Panc1 (cell line): Measurements from ENCODE around the gene N4BP3. TPM values are rescaled to one million over a fixed set of nuclear protein-coding genes. Genes with fewer than 3 reads are reported as not detected.

Source experiments
- ATAC-seq: fragments of 200-7000 bp; cut with Tn5 transposase; 2 replicates; pipeline ENCODE4 v1.9.1; 2020; ENCODE audit warnings: mild to moderate bottlenecking, moderate library complexity
- BruUV-seq: library from RNA; stranded (reverse); fragments of 400-500 nt; replicated peaks from 2 replicates; lab custom pipeline; 2021; lab: Mats Ljungman, UMichigan
- CTCF ChIA-PET: fragments of 300-600 bp; sonication (Branson Sonifier 250); formaldehyde crosslinking; loops from one replicate; lab custom pipeline; 2022; ENCODE audit warnings: antibody characterized with exemption; lab: Charles Lee
- POLR2A ChIA-PET: fragments of 300-600 bp; sonication (Branson Sonifier 250); formaldehyde crosslinking; loops from one replicate; lab custom pipeline; 2022; ENCODE audit warnings: antibody characterized with exemption; lab: Charles Lee
- DNase-seq: peaks from one replicate; pipeline ENCODE4 v3.0.0-alpha.2; 2010; ENCODE audit warnings: low read depth, low spot score
- H3K27ac ChIP-seq: 2 replicates; pipeline ENCODE4 v1.5.1; 2011; ENCODE audit warnings: mild to moderate bottlenecking, low read length, inconsistent platforms
- H3K27me3 ChIP-seq: fragments of 200-500 bp; sonication (Bioruptor generic); 2 replicates; pipeline ENCODE4 v1.6.0; 2014; ENCODE audit warnings: low read length, inconsistent platforms; ENCODE audit not compliant: control insufficient read depth, insufficient read depth
- H3K36me3 ChIP-seq: fragments of 200-500 bp; sonication (Bioruptor generic); 2 replicates; pipeline ENCODE4 v1.5.1; 2014; ENCODE audit warnings: inconsistent platforms, mild to moderate bottlenecking, low read length, moderate library complexity; ENCODE audit not compliant: control insufficient read depth, insufficient read depth
- H3K4me1 ChIP-seq: 2 replicates; pipeline ENCODE4 v1.5.1; 2011; ENCODE audit warnings: inconsistent platforms, mild to moderate bottlenecking, low read length, moderate library complexity; ENCODE audit not compliant: control insufficient read depth, insufficient read depth
- H3K4me3 ChIP-seq, 2 experiments: 2 replicates each; pipeline ENCODE4 v1.5.1; 2011 to 2012; ENCODE audit warnings: low read depth in 2 of 2, low read length in 2 of 2, mild to moderate bottlenecking in 2 of 2, inconsistent platforms in 1 of 2, moderate library complexity in 1 of 2
- H3K9me3 ChIP-seq: fragments of 200-500 bp; sonication (Bioruptor generic); 2 replicates; pipeline ENCODE4 v1.5.1; 2014; ENCODE audit warnings: low read depth, mild to moderate bottlenecking, inconsistent platforms, low read length, moderate library complexity; ENCODE audit not compliant: control insufficient read depth, insufficient read depth
- CTCF ChIP-seq: fragments of 450-650 bp; IDR thresholded peaks from 2 replicates; pipeline ENCODE4 v1.5.1; 2017; ENCODE audit warnings: mild to moderate bottlenecking
- POLR2AphosphoS5 ChIP-seq: IDR thresholded peaks from 2 replicates; pipeline ENCODE4 v1.6.1; 2012; ENCODE audit warnings: mild to moderate bottlenecking, low read depth, low read length, moderate library complexity
- SIN3A ChIP-seq: IDR thresholded peaks from 2 replicates; pipeline ENCODE4 v1.6.1; 2012; ENCODE audit warnings: low read depth, mild to moderate bottlenecking, low read length, moderate library complexity, borderline replicate concordance; ENCODE audit not compliant: insufficient read depth
- TCF7L2 ChIP-seq: IDR thresholded peaks from 2 replicates; pipeline ENCODE4 v1.6.1; 2011; ENCODE audit warnings: mild to moderate bottlenecking, low read depth, low read length, inconsistent platforms
- in situ Hi-C: cut with HindIII; loops from 2 replicates; pipeline ENCODE4 v1.10.0; 2016; ENCODE audit warnings: low sequenced_read_pairs, low pct_unique_long_range_greater_than_20kb
- intact Hi-C: fragments of 100-400 bp; cut with micrococcal nuclease; formaldehyde crosslinking; loops from one replicate; pipeline ENCODE4 v1.10.0; 2022; ENCODE audit not compliant: unreplicated experiment
- total RNA-seq: library from RNA; stranded (reverse); gene quantifications from one replicate; pipeline ENCODE4 v1.2.1, GENCODE V29; 2021; ENCODE audit not compliant: unreplicated experiment
- TF ChIP-seq, protein P1 (sequence below), 2 experiments: IDR thresholded peaks; 2 replicates each; pipeline ENCODE4 v1.6.1; 2011 to 2012; ENCODE audit warnings: low read depth in 2 of 2, control low read depth in 1 of 2, low read length in 1 of 2, mild to moderate bottlenecking in 1 of 2, moderate library complexity in 1 of 2; ENCODE audit not compliant: insufficient read depth in 1 of 2

The N4BP3 gene
- total RNA-seq, 1 experiment from 2014 or later: 2.3 TPM

- H3K36me3 ChIP-seq: no peaks in the 10 kb centered on the region
- BruUV-seq: TSS peak; percentile 4
- CTCF ChIA-PET: no interaction called here
- H3K27me3 ChIP-seq: no peaks in the 10 kb centered on the region
- TF ChIP-seq TCF7L2 (no peak), POLR2AphosphoS5 (no peak), SIN3A (no peak), CTCF (no peak)
- TF ChIP-seq, protein P1, sequence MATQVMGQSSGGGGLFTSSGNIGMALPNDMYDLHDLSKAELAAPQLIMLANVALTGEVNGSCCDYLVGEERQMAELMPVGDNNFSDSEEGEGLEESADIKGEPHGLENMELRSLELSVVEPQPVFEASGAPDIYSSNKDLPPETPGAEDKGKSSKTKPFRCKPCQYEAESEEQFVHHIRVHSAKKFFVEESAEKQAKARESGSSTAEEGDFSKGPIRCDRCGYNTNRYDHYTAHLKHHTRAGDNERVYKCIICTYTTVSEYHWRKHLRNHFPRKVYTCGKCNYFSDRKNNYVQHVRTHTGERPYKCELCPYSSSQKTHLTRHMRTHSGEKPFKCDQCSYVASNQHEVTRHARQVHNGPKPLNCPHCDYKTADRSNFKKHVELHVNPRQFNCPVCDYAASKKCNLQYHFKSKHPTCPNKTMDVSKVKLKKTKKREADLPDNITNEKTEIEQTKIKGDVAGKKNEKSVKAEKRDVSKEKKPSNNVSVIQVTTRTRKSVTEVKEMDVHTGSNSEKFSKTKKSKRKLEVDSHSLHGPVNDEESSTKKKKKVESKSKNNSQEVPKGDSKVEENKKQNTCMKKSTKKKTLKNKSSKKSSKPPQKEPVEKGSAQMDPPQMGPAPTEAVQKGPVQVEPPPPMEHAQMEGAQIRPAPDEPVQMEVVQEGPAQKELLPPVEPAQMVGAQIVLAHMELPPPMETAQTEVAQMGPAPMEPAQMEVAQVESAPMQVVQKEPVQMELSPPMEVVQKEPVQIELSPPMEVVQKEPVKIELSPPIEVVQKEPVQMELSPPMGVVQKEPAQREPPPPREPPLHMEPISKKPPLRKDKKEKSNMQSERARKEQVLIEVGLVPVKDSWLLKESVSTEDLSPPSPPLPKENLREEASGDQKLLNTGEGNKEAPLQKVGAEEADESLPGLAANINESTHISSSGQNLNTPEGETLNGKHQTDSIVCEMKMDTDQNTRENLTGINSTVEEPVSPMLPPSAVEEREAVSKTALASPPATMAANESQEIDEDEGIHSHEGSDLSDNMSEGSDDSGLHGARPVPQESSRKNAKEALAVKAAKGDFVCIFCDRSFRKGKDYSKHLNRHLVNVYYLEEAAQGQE (IDR thresholded peaks at IDR 0.05; ENCODE audit: insufficient read depth in 1 of 2, low read depth in 2 of 2, low read length in 1 of 2): no peak
- DNase-seq: no peak
- no peak overlapping the region for H3K27ac ChIP-seq
- intact Hi-C loops (no loop called here), in situ Hi-C loops (no loop called here)
- no peak for ATAC-seq
- no peaks in the 10 kb centered on the region for H3K9me3 ChIP-seq
- no peak overlapping the region for H3K4me3 ChIP-seq
- POLR2A ChIA-PET: no interaction called here
- H3K4me1 ChIP-seq: no peaks in the 10 kb centered on the region
Observed at GRCh38 chr5:178136990-178137389, 23.7 kb downstream of the N4BP3 start.

DNA sequence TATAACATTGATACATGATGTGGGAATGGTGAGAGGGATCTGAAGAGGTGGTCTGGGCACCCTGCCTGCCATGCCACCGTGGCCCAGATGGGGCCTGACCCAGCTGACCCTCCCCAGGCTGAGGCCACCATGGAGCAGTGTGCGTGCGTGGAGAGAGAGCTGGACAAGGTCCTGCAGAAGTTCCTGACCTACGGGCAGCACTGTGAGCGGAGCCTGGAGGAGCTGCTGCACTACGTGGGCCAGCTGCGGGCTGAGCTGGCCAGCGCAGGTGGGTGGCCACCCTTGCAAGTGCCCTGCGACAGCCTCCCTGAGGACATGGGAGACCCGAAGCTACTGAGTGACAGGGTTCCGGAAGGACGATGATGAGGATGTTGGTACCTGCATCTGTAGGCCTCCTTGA lies 24.7 kb downstream of the N4BP3 start:
- no peak overlapping the region for H3K4me3 ChIP-seq
- intact Hi-C loops (no loop called here), in situ Hi-C loops (no loop called here)
- POLR2A ChIA-PET: interaction anchor here (0.6 kb wide), 1 partner anchor 54 kb away, joined by 3 read pairs; no protein-coding TSS in a partner anchor
- H3K27me3 ChIP-seq: no peaks in the 10 kb centered on the region
- H3K4me1 ChIP-seq: no peaks in the 10 kb centered on the region
- H3K27ac ChIP-seq: no peak overlapping the region
- BruUV-seq: no TSS peak
- H3K36me3 ChIP-seq: no peaks in the 10 kb centered on the region
- DNase-seq: no peak
- TF ChIP-seq CTCF: no peak
- no peak for TF ChIP-seq TCF7L2
- TF ChIP-seq SIN3A: no peak
- no peak for TF ChIP-seq POLR2AphosphoS5
- H3K9me3 ChIP-seq: no peaks in the 10 kb centered on the region
- CTCF ChIA-PET: no interaction called here
- no peak for ATAC-seq
